ENCODE results near the gene BRINP1. TPM values are rescaled to one million over a fixed set of nuclear protein-coding genes. Genes with fewer than 3 reads are reported as not detected.

The BRINP1 gene, protein sequence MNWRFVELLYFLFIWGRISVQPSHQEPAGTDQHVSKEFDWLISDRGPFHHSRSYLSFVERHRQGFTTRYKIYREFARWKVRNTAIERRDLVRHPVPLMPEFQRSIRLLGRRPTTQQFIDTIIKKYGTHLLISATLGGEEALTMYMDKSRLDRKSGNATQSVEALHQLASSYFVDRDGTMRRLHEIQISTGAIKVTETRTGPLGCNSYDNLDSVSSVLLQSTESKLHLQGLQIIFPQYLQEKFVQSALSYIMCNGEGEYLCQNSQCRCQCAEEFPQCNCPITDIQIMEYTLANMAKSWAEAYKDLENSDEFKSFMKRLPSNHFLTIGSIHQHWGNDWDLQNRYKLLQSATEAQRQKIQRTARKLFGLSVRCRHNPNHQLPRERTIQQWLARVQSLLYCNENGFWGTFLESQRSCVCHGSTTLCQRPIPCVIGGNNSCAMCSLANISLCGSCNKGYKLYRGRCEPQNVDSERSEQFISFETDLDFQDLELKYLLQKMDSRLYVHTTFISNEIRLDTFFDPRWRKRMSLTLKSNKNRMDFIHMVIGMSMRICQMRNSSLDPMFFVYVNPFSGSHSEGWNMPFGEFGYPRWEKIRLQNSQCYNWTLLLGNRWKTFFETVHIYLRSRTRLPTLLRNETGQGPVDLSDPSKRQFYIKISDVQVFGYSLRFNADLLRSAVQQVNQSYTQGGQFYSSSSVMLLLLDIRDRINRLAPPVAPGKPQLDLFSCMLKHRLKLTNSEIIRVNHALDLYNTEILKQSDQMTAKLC
- total RNA-seq: 0.85 and 4.3 TPM in 2 replicates

DNA sequence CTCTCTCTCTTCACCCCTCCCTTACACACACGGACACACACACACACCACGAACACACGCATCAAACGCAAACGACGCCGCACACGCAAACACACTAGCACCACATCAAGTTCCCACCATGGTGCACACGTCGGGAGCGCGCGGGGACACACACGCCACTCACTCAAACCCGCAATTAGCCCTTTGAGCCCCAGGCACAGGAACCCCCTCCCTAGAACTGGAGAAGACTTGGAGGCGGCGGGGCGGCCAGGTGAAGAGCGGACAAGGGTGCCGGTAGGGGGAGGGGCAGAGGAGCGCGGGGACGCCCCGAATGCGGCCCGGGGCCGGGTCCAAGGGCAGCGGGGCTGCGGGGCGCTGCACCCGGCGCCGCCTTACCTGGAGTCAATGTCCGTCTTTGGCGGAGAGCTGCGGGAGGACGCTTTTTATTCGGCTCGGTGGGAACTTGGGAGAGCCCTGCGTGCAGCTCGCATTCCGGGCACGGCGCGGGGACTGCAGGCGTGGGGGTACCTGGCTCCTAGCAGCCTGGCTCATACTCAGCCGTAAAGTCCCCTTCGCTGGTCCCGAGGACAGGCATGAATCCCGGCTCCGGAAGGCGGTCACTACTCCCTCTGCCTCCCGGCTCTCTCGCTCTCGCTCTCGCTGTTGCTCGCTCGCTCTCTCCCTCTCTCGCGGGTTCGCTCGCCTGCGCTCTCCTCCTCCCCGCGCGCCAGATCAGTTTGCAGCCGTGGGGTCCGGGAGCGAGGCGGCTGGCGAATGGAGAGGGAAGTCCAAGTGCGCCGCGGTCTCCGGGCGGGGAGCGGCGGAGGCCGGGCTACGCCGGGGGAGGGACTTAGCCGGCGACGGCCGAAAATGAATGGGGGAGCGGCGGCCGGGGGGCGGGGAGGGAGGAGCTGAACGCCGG, at the start of gene BRINP1:
Gene BRINP1 (minus strand): TSS at position 755 of the 901 bp plus-strand sequence. CDS start 56,080 bp downstream, outside the sequence.

